ENCODE data around the gene GPR156.

- no peak for TF ChIP-seq POLR2A (IDR thresholded peaks at IDR 0.05)
- no peak for TF ChIP-seq CTCF (IDR thresholded peaks at IDR 0.05)
These were observed 136.7 kb downstream of the GPR156 start for GRCh38 chr3:120148187-120148949.

Measured in breast epithelium (tissue), 3 donors.